Hepatocyte (in vitro differentiated cells): ENCODE results near the gene CDK14.

ENCODE experiments used
- EZH2phosphoT487 ChIP-seq: fragments of 200-600 bp; sonication (generic); IDR thresholded peaks from one replicate; pipeline ENCODE4 v1.6.1; 2018; ENCODE audit warnings: antibody characterized with exemption, mild to moderate bottlenecking, low read depth, moderate library complexity; ENCODE audit not compliant: unreplicated experiment, severe bottlenecking
- TF ChIP-seq, protein P1 (sequence below): fragments of 200-600 bp; sonication (generic); IDR thresholded peaks from 2 replicates; pipeline ENCODE4 v1.5.1; 2016; ENCODE audit warnings: antibody characterized with exemption, mild to moderate bottlenecking; ENCODE audit not compliant: poor library complexity

DNA sequence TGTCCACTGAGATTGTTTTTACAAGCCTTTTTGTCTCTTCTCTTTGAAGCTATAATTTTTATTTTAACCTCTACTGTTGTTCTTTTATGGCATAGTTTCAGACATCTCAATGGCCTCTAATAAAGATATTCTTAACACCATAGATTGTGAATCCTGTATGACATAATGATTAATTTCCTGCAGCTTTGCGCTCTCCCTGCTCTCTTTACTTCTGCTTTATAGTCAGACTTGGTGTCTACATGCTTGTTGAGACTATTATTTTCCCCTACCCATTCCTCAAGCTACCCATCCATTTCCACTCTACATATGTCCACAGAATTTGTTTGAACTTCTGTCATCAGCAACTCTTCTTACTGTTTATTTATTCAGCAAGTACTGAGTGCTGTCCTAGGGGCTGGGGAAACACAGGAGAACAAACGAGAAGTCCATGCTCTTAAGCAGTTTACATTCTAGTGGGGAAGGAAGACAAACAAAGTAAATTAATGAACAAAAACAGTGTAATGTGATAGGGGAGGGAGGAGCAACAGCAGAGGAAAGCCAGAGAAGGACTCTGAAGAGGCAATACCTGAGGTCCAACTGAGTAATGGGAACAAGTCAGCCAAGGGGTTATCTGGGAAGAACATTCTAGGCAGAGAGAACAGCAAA lies 110.1 kb downstream of the CDK14 start:
- TF ChIP-seq, protein P1, sequence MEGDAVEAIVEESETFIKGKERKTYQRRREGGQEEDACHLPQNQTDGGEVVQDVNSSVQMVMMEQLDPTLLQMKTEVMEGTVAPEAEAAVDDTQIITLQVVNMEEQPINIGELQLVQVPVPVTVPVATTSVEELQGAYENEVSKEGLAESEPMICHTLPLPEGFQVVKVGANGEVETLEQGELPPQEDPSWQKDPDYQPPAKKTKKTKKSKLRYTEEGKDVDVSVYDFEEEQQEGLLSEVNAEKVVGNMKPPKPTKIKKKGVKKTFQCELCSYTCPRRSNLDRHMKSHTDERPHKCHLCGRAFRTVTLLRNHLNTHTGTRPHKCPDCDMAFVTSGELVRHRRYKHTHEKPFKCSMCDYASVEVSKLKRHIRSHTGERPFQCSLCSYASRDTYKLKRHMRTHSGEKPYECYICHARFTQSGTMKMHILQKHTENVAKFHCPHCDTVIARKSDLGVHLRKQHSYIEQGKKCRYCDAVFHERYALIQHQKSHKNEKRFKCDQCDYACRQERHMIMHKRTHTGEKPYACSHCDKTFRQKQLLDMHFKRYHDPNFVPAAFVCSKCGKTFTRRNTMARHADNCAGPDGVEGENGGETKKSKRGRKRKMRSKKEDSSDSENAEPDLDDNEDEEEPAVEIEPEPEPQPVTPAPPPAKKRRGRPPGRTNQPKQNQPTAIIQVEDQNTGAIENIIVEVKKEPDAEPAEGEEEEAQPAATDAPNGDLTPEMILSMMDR = no peak
- TF ChIP-seq EZH2phosphoT487 = no peak
